SKM-1 (cell line): Measurements from ENCODE around the gene RFX3.

ENCODE experiments used
- DNase-seq: peaks from one replicate; lab custom pipeline; 2025; ENCODE audit not compliant: unreplicated experiment; lab: John Stamatoyannopoulos, UW

Gene RFX3

DNA sequence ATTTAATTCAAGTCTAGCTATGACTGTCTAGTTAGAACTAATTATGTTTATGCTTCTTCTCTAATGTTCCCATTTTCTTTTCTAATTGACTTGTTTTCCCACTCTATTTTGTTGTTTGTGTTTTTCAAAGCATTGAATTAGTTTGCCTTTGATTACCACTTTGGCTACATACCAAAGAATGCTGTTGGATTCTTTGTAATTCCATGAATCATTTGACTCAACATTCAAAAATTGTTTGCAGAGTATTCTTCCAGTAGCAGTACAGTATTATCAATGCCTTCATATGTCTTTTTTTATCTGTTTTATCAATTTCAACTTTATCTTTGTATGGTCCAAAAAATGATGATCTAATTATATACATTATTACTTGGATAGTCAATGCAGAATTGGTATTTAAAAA, 288.7 kb downstream of the RFX3 start:
- no peak for DNase-seq

DNA sequence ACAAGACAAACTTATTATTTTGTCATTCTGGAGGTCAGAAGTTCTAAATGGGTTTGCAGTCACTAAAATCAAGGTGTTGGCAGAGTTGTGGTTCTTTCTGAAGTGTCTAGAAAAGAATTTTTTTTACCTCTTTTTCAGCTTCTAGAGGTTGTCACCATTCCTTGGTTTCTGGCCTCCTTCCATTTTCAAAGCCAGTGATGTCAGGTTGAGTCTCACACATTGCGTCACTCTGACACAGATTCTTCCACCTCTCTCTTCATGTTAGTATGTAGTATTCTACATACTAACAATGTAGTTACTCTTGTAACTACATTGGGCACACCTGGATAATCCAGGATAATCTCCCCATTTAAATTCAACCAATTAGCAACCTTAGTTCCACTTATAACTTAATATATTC, 290.3 kb downstream of the RFX3 start:
- DNase-seq = no peak

DNA sequence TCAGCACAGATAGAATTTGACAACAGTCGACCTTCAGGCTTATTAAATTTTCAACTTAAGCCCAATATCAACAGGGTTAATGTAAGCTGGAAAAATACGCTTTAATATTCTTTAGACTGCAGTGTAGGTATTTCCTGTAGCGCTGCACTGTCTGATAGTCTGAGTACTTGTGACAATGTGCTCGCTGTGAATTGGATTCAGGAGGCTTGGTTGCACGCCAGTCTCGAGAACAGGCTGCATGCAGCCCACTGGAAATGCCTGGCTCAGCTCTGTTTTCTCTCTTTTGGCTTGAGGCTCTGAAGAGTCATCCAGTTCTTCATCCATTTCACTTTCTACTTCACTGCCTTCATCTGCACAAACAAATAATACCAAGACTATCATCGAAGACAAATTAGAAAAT, 300.9 kb downstream of the RFX3 start:
- no peak for DNase-seq

DNA sequence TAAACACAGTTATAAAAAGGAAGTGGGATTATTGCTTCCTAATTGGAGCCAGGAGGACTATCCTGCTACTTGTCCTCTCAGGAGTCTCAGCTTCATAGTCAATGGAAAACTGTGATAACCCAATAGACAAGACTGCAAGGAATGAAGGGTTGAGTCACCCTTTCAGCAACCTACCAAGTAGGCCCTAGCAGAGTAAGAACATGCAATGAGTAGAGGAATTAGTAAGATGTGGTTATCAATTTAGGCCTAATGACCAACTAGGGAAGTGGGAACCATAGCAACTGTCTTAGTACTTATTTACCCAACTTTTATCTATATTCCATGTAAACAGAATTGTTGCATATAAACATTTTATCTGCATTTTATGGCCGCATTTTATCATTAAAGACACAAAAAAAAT, 310.1 kb downstream of the RFX3 start:
- no peak for DNase-seq

DNA sequence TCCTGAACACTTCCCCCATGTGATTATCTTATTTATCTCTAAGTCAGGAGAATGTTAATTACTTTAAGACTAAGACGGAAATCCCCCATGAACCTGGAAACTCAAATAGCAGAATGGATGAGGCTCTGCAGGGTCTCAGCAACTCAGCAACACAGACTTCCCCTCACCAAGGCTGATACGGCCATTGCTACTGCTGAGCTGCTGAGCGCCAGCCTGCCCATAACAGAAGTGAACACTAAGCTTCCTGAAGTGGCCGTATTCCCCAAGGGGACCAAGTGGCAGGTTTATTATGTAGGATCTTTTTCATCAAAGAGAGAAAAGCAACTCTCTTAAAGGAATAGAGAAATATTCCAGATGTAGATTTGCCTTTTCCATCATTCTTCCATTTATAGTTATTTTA, 311.1 kb downstream of the RFX3 start:
- no peak for DNase-seq

DNA sequence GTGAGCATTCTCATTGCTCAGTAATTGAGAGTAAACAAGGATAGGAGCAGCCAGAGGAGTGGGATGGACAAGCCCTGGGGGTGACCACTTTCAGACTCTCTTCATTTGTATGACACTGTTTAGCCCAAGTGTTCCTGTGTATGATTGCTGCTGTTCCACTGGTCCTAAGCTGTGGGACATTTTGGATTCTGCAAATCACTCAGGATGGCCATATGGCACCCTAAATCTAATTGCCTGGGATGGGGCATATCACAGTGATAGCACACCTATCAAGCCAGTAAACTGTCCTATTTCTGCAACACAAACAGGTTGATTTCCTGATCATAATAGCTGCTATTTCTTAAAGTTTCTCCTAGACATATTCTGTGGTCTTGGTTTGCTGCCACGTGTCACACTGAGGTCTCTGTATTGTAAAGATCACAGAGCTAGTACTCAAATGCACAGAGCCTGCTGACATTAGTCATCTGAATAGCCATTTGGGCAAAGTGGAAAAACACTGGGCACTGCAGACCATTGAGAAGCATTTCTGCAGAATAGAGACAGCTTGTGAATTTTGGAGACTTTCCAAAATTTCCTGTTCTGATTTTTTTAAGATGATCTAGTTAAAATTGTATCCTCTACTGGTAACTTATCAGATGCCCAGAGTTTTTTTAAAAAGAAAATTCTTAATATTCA, 320.2 kb downstream of the RFX3 start:
- DNase-seq = no peak

DNA sequence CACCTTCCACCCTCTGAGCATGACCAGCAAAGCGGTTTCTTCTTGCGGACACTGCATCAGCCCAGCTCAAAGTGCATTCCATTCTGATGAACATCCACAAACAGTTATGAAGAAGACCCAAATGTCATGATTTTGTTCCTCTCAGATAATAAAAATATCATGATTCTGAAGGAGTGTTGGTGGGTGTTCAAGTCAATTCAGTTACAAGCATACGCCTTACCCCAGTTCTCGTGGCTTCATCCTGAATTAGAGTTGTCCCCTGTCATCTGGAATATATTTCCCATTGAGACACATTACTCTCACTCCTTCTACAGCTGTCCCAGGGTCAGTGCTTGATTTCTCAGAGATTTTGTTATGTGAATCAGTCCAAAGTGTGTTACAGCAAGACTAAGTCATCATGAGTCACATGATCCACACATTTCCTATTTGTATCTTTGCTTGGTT, 325.4 kb downstream of the RFX3 start:
- DNase-seq = no peak

DNA sequence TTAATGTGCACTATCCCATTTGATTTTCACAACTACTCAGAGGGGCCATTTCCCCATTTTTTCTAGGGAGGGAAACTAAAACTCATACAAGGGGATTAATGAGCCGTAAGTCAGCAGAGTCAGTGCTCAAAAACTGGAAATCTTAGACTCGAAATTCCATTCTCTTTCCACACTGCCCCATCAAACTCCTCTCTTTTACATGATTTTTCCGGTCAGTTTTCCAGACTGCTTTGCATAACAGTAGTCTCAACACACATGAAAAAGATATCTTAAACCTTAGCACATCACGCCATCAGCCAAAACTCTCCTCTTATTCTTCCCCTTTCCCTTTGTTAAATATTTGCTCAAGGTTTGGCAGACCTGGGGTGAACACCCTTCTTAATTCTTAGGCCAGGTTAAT, 332.0 kb downstream of the RFX3 start:
- DNase-seq = no peak

DNA sequence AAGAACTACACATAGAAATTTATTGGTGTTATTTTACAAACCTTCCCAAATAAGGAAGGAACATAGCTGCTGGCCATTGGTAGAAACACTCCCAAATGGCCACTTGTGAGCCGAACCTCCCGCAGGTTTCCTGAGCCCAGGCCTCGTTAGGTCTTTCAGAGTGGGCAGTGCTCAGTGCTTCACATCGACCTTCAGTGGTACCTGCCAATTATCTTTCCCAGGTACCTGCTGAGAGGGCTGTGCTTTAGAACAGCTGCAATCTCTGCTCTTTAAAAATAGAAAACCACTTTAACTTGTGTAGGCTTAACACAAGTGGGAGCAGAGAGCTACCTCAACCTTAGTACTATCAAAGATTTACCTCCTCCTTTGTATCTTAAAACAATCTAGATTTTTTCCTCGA, 334.1 kb downstream of the RFX3 start:
- DNase-seq = no peak

DNA sequence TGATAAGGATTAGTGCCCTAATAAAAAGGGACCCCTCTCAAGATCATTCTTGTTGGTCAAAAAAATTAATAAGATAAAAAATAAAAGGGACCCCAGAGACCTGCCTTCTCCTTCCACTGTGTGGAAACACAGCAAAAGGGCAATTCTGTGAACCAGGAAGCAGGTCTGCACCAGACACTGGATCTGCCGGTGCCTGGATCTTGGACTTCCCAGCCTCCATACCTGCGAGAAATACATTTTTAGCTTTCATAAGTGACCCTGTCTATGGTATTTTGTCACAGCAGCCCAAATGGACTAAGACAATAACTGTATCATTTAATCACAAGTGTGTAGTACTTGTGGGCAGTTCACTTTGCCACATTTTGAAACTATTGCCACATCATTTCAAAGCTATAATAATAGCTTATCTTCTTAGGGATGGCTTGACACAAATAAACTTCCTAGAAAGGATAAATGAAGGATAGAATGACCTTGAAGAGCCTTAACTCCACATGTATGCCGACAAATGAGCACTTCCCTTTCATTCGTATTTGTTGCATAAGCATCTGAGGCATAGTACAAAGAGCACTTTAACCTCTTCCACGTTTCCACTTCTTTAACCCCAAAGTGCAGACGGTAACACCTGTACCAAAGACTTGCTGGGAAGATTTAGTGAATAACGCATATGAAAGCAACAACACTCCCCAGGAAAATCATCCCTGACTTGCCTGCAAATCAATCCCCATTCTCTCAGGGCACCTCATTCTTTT, 336.5 kb downstream of the RFX3 start:
- no peak for DNase-seq

DNA sequence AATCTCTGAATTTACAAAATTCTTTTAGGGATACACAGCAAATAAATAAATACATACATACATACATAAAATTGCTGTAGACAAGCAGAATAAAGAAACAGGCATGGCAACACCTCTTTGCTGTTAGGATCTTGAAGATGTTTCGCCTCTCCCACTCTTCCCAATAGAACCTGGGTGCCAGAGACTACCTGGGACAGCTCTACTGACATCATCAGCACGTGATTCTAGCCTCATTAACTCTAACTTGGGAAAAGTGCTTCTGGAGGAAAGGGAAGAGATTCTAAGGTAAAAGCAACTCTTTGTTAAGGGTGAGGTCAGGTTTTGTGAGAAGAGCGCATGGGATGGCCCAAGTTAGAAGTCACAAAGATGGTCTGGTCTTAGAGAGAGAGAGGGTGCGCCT, 339.1 kb downstream of the RFX3 start:
- no peak for DNase-seq

DNA sequence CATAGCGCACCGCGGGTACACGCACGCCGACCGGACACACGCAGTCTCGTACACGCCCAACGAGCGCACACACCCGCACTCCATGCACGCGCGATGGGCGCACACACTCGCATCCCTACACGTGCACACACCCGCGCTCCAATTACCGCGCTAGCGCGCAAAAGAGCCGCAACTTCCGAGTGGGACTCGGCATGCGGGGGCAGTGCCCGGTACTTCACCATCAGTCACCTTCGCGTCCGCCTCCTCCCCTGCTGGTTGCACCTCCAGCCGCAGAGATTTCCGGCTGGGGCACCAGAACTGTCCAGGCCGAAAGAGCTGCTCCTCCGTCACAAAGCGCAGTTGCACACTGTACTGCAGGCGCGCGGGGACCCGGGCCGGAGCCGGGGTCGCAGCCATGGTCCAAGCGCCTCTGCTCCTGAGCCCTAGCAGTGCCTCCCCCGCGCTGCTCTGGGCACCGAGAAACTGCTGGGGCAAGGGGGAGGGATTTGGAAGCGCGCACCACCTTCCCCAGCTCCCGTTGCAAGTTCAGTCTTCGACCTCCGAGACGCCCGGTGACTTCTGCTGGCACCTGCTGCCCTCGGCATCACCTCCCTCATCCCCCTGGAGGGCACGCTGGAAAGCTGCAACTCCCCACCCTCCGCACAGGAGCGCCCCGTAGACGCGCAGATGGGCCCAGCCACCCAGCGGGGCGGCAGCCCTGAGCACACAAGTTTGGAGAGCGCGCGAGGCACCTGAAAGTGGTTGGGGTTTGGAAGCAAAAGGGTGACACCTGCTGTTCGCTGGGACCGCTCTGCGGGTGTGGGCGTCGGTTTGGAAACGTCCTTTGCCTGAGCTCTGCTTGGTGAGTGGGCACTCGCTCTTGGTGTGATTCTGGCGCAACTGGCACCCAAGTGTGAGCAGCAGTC, 344.5 kb downstream of the RFX3 start:
- no peak for DNase-seq

DNA sequence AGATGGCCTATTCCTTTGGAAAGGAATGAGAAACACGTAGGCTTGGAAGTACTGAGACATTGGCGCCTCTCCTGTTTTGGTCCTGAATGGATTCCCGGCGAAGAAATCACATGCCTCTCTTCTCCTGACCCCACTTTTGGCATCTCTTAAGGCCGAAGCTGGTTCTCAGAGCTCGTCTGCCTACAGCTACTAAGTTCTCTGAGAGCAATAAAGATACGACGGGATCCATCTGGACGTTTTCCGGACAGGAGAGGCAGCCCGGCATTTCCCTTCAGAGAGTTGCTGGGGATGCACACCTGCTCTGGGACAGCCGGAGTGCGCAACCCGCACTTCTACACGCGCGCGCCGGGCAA, 345.1 kb downstream of the RFX3 start:
- DNase-seq = no peak

DNA sequence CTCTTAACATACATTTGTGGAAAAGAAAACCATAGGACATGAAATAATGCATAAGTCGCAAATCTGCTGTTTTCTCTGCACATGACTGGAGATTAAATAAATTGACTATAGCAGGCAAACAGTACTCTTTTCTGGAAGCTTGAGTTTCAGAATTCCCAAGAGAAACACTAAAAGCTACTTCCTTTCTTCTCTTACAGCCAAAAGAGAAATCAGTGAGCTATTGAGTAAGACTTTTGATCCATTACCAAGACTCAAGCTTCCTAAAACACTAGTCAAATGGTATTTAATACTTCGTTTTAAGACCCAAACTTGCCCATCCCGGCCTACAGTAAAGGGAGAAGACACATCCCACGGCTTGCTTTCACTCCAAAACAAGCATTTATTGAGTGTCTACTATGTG, 346.1 kb downstream of the RFX3 start:
- DNase-seq = no peak

DNA sequence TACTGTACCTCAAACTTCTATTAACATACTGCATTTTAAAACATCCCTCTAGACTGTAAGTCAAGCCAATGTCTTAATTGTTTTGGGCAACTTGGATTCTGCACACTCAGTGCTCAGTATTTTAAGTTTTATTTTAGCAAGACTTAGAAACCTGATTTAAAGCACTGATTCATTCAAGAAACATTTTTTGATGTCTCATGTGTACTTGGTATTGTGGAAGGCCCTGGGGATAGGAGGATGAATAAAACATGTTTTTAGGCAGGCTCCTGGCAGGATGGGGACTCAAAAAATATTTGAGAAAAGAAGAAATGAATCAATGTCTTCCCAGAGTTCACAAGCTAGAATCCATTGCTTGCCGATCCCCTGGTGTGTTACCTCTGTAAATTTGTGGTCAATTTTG, 347.9 kb downstream of the RFX3 start:
- DNase-seq = no peak

DNA sequence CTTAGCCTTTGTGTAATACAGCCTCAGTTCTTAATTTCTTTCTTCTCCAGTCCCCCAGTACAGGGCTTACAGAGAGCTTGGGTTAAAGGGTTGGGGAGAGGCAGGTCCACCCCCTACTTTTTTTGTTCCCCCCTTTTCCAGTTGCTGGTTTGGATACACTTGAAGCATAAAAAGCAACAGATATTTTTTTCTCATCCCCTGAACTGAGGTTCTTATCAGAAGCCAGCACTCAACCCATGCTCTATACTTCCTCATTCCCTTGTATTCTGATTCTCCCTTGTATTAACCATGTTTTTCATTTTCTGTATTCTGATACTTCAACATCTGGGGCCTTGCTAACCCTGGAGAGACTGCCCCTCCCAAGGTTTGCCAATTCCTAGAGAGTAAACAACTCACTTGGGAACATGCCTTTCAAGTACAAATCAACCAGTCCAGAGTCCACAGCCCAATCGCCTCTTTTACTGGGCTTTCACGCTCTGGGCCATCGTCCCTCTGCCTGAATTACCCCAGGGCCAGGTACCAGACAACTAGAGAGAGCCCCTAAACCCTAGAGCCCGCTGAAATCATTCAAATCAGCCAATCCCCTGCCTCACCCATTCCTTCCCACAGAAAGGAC, 348.5 kb downstream of the RFX3 start:
- DNase-seq = no peak

DNA sequence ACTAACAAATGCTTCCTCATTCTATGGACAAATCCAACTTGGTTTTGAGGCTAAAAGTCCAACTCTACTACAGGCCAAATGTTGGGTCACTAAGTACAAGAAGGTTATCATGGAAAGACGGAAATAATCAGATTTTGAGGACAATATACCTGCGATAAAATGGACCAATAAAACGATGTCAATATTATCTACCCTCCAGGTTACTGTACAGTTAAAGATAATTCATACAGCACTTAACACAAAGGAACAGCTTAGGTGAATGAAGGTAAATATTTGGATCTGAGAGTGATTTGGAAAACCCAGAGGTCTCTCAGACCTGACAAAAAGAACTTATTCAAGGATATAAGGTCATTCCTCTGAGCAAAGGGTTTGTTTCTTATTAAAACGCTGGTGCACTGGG, 352.4 kb downstream of the RFX3 start:
- DNase-seq = no peak

DNA sequence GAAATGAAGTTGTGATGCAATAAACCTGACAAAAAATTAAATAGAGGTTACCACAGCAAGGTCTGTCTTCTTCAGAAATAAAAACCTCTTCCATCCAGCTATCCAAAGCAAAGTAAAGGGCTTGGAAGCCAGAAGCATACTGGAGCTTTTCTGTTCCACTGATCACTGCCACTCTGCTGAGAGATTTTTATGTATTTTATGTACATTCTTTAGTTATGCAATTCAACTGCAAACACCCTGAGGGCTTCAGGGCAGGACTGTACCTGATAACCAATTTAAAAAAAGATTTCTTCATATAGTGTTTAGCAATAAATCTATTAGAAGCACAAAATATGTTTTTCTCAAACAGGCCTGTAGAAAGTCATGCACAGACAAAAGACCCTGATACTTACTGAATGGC, 355.0 kb downstream of the RFX3 start:
- DNase-seq = no peak
